HUES48 (cell line): Measurements from ENCODE around the gene HELLS.
"Not testable (repeated sequence)": the region's sequence is repeated elsewhere in the genome, so short reads cannot be mapped to it uniquely, and the experiment has no call there.

Source experiments
- H3K27ac ChIP-seq: one replicate; pipeline ENCODE4 v1.7.0; 2013; ENCODE audit warnings: low read depth, low read length, inconsistent platforms
- H3K27me3 ChIP-seq: 2 replicates; pipeline ENCODE4 v1.6.1; 2013; ENCODE audit warnings: mild to moderate bottlenecking, low read length; ENCODE audit not compliant: control insufficient read depth, insufficient read depth
- H3K36me3 ChIP-seq: 2 replicates; pipeline ENCODE4 v1.6.1; 2013; ENCODE audit warnings: low read length; ENCODE audit not compliant: control insufficient read depth, insufficient read depth
- H3K4me1 ChIP-seq: 2 replicates; pipeline ENCODE4 v1.6.1; 2013; ENCODE audit warnings: mild to moderate bottlenecking, low read length; ENCODE audit not compliant: control insufficient read depth, insufficient read depth
- H3K4me3 ChIP-seq: 2 replicates; pipeline ENCODE4 v1.5.1; 2013; ENCODE audit warnings: mild to moderate bottlenecking, low read depth, low read length
- H3K9ac ChIP-seq: 2 replicates; pipeline ENCODE4 v1.6.1; 2013; ENCODE audit warnings: mild to moderate bottlenecking, low read depth, low read length, moderate library complexity
- H3K9me3 ChIP-seq: 2 replicates; pipeline ENCODE4 v1.6.1; 2013; ENCODE audit warnings: low read length; ENCODE audit not compliant: control insufficient read depth, insufficient read depth

The HELLS gene

DNA sequence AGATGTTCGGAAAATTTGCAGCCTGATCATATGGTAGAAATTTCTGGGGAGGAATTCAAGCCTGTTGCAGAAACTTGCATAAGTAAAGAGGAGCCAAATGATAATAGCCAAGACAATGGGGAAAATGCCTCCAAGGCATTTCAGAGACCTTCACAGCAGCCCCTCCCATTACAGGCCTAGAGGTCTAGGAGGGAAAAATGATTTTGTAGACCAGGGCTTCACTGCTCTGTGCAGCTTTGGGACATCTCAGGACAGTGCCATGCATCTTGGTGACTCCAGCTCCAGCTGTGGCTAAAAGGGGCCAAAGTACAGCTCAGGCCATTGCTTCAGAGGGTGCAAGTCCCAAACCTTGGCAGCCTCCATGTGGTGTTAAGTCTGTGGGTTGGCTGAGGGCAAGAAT lies 87.4 kb downstream of the HELLS start:
- no peak overlapping the region for H3K27ac ChIP-seq
- H3K27me3 ChIP-seq, result no peaks in the 10 kb centered on the region
- no peak overlapping the region for H3K9ac ChIP-seq
- H3K9me3 ChIP-seq, result peaks cover 7% of the 10 kb centered on the region
- H3K36me3 ChIP-seq, result no peaks in the 10 kb centered on the region
- H3K4me3 ChIP-seq, result no peak overlapping the region
- H3K4me1 ChIP-seq, result no peaks in the 10 kb centered on the region

- H3K9me3 ChIP-seq, H3K9ac ChIP-seq, H3K4me3 ChIP-seq, H3K36me3 ChIP-seq, H3K4me1 ChIP-seq, H3K27ac ChIP-seq, H3K27me3 ChIP-seq: not testable (repeated sequence)
Observed at GRCh38 chr10:94638097-94638496, 92.5 kb downstream of the HELLS start.

- Histone ChIP-seq H3K9ac (no peak overlapping the region), H3K9me3 (peaks cover 7% of the 10 kb centered on the region; the same call in 1 of the 2 replicates), H3K27ac (no peak overlapping the region), H3K36me3 (no peaks in the 10 kb centered on the region), H3K27me3 (no peaks in the 10 kb centered on the region), H3K4me1 (no peaks in the 10 kb centered on the region), H3K4me3 (no peak overlapping the region)
Observed at GRCh38 chr10:94639902-94640301, 94.3 kb downstream of the HELLS start.

DNA sequence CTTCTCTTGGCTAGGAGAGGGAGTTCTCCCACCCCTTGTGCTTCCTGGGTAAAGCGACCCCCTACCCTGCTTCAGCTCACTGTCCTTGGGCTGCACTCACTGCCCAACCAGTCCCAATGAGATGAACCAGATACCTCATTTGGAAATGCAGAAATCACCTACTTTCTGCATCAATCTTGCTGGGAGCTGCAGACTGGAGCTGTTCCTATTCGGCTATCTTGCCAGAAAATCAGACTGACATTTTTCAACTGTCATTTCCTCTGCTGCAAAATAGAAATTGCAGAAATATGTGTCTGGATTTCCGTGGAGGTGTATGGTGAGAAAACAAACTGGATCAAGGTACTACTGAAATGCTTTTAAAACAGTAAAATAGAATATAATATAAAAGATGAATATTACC lies 95.0 kb downstream of the HELLS start:
- peaks cover 7% of the 10 kb centered on the region; the same call in 1 of the 2 replicates for H3K9me3 ChIP-seq
- H3K4me1 ChIP-seq, result no peaks in the 10 kb centered on the region
- no peaks in the 10 kb centered on the region for H3K27me3 ChIP-seq
- H3K9ac ChIP-seq, result no peak overlapping the region
- no peak overlapping the region for H3K4me3 ChIP-seq
- no peaks in the 10 kb centered on the region for H3K36me3 ChIP-seq
- H3K27ac ChIP-seq, result no peak overlapping the region

GRCh38 chr10:94641480-94641879 lies 95.9 kb downstream of the HELLS start:
- no peaks in the 10 kb centered on the region for H3K27me3 ChIP-seq
- H3K9ac ChIP-seq, result no peak overlapping the region
- peaks cover 7% of the 10 kb centered on the region; the same call in 1 of the 2 replicates for H3K9me3 ChIP-seq
- no peaks in the 10 kb centered on the region for H3K36me3 ChIP-seq
- no peak overlapping the region for H3K27ac ChIP-seq
- no peaks in the 10 kb centered on the region for H3K4me1 ChIP-seq
- no peak overlapping the region for H3K4me3 ChIP-seq

GRCh38 chr10:94644352-94644751 lies 98.8 kb downstream of the HELLS start:
- Histone ChIP-seq H3K27me3 (no peaks in the 10 kb centered on the region), H3K4me1 (no peaks in the 10 kb centered on the region), H3K4me3 (no peak overlapping the region), H3K36me3 (no peaks in the 10 kb centered on the region), H3K9ac (no peak overlapping the region), H3K27ac (no peak overlapping the region), H3K9me3 (no peaks in the 10 kb centered on the region)

DNA sequence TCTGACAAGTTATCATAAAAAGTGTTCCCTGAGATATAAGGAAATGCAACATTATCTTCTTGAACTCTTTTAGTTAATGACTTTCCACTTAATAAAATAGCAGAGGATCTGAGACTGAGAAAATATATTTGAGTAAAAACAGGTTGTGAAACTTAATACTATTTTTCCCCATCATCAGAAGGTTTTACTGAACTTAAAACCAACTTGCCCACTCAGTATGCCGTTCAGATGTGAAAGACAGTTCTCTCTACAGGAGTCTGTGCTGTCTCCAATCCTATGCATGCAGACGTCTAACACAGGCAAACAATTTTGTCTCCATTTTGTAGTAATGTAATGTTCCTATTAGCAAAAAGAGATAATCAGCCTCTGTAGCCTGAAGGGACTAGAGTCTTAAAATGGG lies 99.7 kb downstream of the HELLS start:
- Histone ChIP-seq H3K9me3 (no peaks in the 10 kb centered on the region), H3K9ac (no peak overlapping the region), H3K4me1 (no peaks in the 10 kb centered on the region), H3K36me3 (no peaks in the 10 kb centered on the region), H3K27ac (no peak overlapping the region), H3K27me3 (no peaks in the 10 kb centered on the region), H3K4me3 (no peak overlapping the region)
